ENCODE data around the gene AGXT.

GRCh38 chr2:240922245-240922981, 53.8 kb downstream of the AGXT start:
- TF ChIP-seq CTCF (conservative IDR thresholded peaks at IDR 0.05; ENCODE audit: low read length) = no peak
- no peak for TF ChIP-seq EZH2phosphoT487 (IDR thresholded peaks at IDR 0.05; ENCODE audit: borderline replicate concordance, low read depth, low read length)
